Heart right ventricle (tissue), 16 donors: ENCODE measurements around the gene SPATA33. TPM values are rescaled to one million over a fixed set of nuclear protein-coding genes. Genes with fewer than 3 reads are reported as not detected.
"Not testable (repeated sequence)": the region's sequence is repeated elsewhere in the genome, so short reads cannot be mapped to it uniquely, and the experiment has no call there.

ENCODE experiments used
- ATAC-seq, 8 donors: fragments of 200-7000 bp; cut with Tn5 transposase; one replicate each; pipeline ENCODE4 v1.9.1; 2020; ENCODE audit warnings: mild to moderate bottlenecking in 8 of 8, moderate library complexity in 8 of 8, moderate number of reproducible peaks in 1 of 8
- DNase-seq, 2 donors: peaks; one replicate each; pipeline ENCODE4 v3.0.0-alpha.2; 2020
- H3K27ac ChIP-seq, 10 donors: fragments of 200-600 bp; sonication (generic) in 2 of 10; one replicate each; pipeline versions ENCODE4 v1.5.0 to v1.8.0; 2020 to 2022; ENCODE audit warnings: mild to moderate bottlenecking in 3 of 10
- H3K27me3 ChIP-seq, 7 donors: fragments of 200-600 bp; one replicate each; pipeline ENCODE4 v1.8.0; 2021 to 2022; ENCODE audit warnings: mild to moderate bottlenecking in 2 of 7
- H3K36me3 ChIP-seq, 9 donors: fragments of 200-600 bp; sonication (generic) in 1 of 9; one replicate each; pipeline versions ENCODE4 v1.5.0 to v1.8.0; 2020 to 2022; ENCODE audit warnings: mild to moderate bottlenecking in 2 of 9
- H3K4me1 ChIP-seq, 9 donors: fragments of 200-600 bp; sonication (generic) in 1 of 9; one replicate each; pipeline versions ENCODE4 v1.5.0 to v1.8.0; 2020 to 2022; ENCODE audit warnings: mild to moderate bottlenecking in 4 of 9
- H3K4me3 ChIP-seq, 10 donors: fragments of 200-600 bp; sonication (generic) in 2 of 10; one replicate each; pipeline versions ENCODE4 v1.5.0 to v1.8.0; 2020 to 2022; ENCODE audit warnings: mild to moderate bottlenecking in 7 of 10, moderate library complexity in 2 of 10
- H3K9me3 ChIP-seq, 11 donors: fragments of 200-600 bp in 10 of 11; sonication (generic) in 2 of 11; one replicate each; pipeline versions ENCODE4 v1.5.0 to v1.8.0; 2013 to 2022; ENCODE audit warnings: mild to moderate bottlenecking in 2 of 11, control low read depth in 1 of 11, moderate library complexity in 1 of 11
- CTCF ChIP-seq, 9 donors: fragments of 200-600 bp; sonication (generic) in 2 of 9; IDR thresholded peaks; one replicate each; pipeline versions ENCODE4 v1.5.0 to v1.8.0; 2021 to 2022; ENCODE audit warnings: antibody characterized with exemption in 9 of 9, mild to moderate bottlenecking in 5 of 9, moderate library complexity in 1 of 9
- WGBS, 2 donors: extraction: QIAGEN DNeasy Blood & Tissue Kit; methylation state at CpG; one replicate each; pipeline ENCODE4 v1.1.7; 2013; ENCODE audit warnings: inconsistent platforms in 1 of 2; 5-methylcytosine and 5-hydroxymethylcytosine counted together
- intact Hi-C, 10 donors: fragments of 100-400 bp; cut with DNase I; formaldehyde crosslinking; loops; one replicate each; pipeline versions ENCODE4 v1.11.1 to v1.14.2; 2022
- polyA plus RNA-seq, 2 donors: library from polyadenylated mRNA; stranded (reverse); fragments of 200-250 nt; gene quantifications; one replicate each; pipeline ENCODE4 v1.2.3, GENCODE V29; 2013
- total RNA-seq, 10 donors: library from RNA; stranded (reverse); fragmentation: NEBNext Ultra II Directional in 3 of 10; extraction: Animal tissue kit (Norgen Biotek cat#: 25700) in 3 of 10; gene quantifications; one replicate each; pipeline versions ENCODE4 v1.2.1 to v1.2.4, GENCODE V29; 2021 to 2023
- donor health status: Arrhythmogenic right ventricular cardiomyopathy.
- donor health status: ischemic (EF 13 %, LVEDD 7.1; RV severe dilation, severe dysfunction).
- donor health status: healthy with polysubstance abuse.
- donor health status: DM: no; HTN: yes; CAD: no.
- donor health status: DM: no; HTN: no; CAD: no.
- donor health status: ischemic (EF 25% LVEDD 6.9; RV normal size, moderate dysfunction).
- donor health status: ischemic (EF 25% LVEDD 5.7; RV mildly dilated, moderate dysfunction).
- donor health status: healthy.
- donor health status: DM: yes; HTN: yes; CAD: no.
- donor health status: Ischemic cardiomyopathy.
- donor health status: ischemic (EF 35%, LVEDD 5.7; RV mildly dilated, moderate dysfunction).
- donor health status: nonischemic (EF 11% LVEDD 7.7; RV severe dilation, severe dysfunction).
- donor health status: DM: yes; HTN: yes; CAD: no.
- donor health status: PGD.
- donor health status: ischemic (EF 29% LVEDD 5.4; RV normal size, mild dysfunction).
- donor health status: nonischemic (EF 23%, LVEDD 6.1; RV moderate dilation, normal function).

SPATA33 gene
- total and polyA plus RNA-seq, 12 donors, result 0.76 to 4.6 (median 2.6) TPM

GRCh38 chr16:89667633-89668032 is 10.0 kb downstream of the SPATA33 start:
- 84 to 87% methylated on average over 9 of the region's 9 CpGs for WGBS, 2 donors

GRCh38 chr16:89668790-89669158 is 11.1 kb downstream of the SPATA33 start:
- Histone ChIP-seq H3K4me1 (peaks cover 0 to 4% (median 0%) of the 10 kb centered on the region in 9 donors), H3K27me3 (no peaks in the 10 kb centered on the region), H3K4me3 (no peak overlapping the region), H3K9me3 (peaks cover 0 to 6% (median 0%) of the 10 kb centered on the region in 11 donors), H3K27ac (no peak overlapping the region), H3K36me3 (peaks cover 0 to 11% (median 0%) of the 10 kb centered on the region in 9 donors)
- ATAC-seq (no peak), DNase-seq (no peak)
- 72 to 78% methylated on average over 5 of the region's 5 CpGs for WGBS, 2 donors
- TF ChIP-seq CTCF (IDR thresholded peaks at IDR 0.05), result no peak
- intact Hi-C loops, result no loop called here

More at GRCh38 chr16:89667633-89668032, 10.0 kb downstream of the SPATA33 start:
- Histone ChIP-seq H3K4me1 (no peaks in the 10 kb centered on the region), H3K27me3 (no peaks in the 10 kb centered on the region), H3K36me3 (peaks cover 0 to 19% (median 0%) of the 10 kb centered on the region in 9 donors), H3K9me3 (peaks cover 0 to 6% (median 0%) of the 10 kb centered on the region in 11 donors), H3K27ac (no peak overlapping the region), H3K4me3 (no peak overlapping the region)
- no peak for ATAC-seq
- intact Hi-C loops, result no loop called here
- no peak for DNase-seq
- TF ChIP-seq CTCF (IDR thresholded peaks at IDR 0.05), result no peak

DNA sequence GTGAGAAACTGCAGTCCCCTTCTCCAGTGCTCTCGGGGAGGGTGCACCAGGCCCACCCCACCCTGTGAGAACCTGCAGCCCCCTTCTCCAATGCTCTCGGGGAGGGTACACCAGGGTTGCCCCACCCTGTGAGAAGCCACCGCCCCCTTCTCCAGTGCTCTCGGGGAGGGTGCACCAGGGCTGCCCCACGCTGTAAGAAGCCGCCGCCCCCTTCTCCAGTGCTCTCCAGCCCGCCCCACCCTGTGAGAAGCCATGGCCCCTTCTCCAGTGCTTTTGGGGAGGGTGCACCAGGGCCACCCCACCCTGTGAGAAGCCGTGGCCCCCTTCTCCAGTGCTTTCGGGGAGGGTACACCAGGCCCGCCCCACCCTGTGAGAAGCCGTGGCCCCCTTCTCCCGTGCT is 12.1 kb downstream of the SPATA33 start:
- TF ChIP-seq CTCF (IDR thresholded peaks at IDR 0.05), result no peak
- H3K9me3 ChIP-seq, result peaks cover 0 to 6% (median 0%) of the 10 kb centered on the region in 11 donors
- ATAC-seq (peak in 1 of 8 donors; percentile 55), DNase-seq (no peak)
- H3K4me1 ChIP-seq, result peaks cover 0 to 4% (median 0%) of the 10 kb centered on the region in 9 donors
- H3K36me3 ChIP-seq, result peaks cover 0 to 3% (median 0%) of the 10 kb centered on the region in 9 donors
- intact Hi-C loops, result no loop called here
- no peaks in the 10 kb centered on the region for H3K27me3 ChIP-seq
- H3K4me3 ChIP-seq, result no peak overlapping the region
- H3K27ac ChIP-seq, result no peak overlapping the region
- WGBS, 2 donors, result 94 to 95% methylated on average over 10 to 13 of the region's 13 CpGs

GRCh38 chr16:89670496-89671431 is 13.1 kb downstream of the SPATA33 start:
- TF ChIP-seq CTCF (IDR thresholded peaks at IDR 0.05), result no peak
- Histone ChIP-seq H3K4me1 (peaks cover 0 to 4% (median 0%) of the 10 kb centered on the region in 9 donors), H3K4me3 (no peak overlapping the region), H3K27ac (no peak overlapping the region), H3K27me3 (no peaks in the 10 kb centered on the region), H3K36me3 (no peaks in the 10 kb centered on the region), H3K9me3 (peaks cover 0 to 6% (median 0%) of the 10 kb centered on the region in 11 donors)
- intact Hi-C loops, result no loop called here
- 91 to 92% methylated on average over 10 of the region's 10 CpGs for WGBS, 2 donors
- no peak for ATAC-seq
- DNase-seq, result no peak

GRCh38 chr16:89671565-89671964 is 13.9 kb downstream of the SPATA33 start:
- peak overlapping the region in 1 of 10 donors; percentile 71 for H3K27ac ChIP-seq
- H3K27me3 ChIP-seq, intact Hi-C loops, H3K36me3 ChIP-seq, DNase-seq, ATAC-seq, H3K9me3 ChIP-seq, H3K4me1 ChIP-seq, H3K4me3 ChIP-seq: not testable (repeated sequence)
- 94% methylated on average over 3 to 4 of the region's 4 CpGs for WGBS, 2 donors
